Peyer's patch (tissue), 4 donors: ENCODE measurements around the gene CTSA. TPM values are rescaled to one million over a fixed set of nuclear protein-coding genes. Genes with fewer than 3 reads are reported as not detected.
"Not testable (repeated sequence)": the region's sequence is repeated elsewhere in the genome, so short reads cannot be mapped to it uniquely, and the experiment has no call there.

Source experiments
- DNase-seq, 3 donors: peaks; one replicate each; pipeline ENCODE4 v3.0.0-alpha.2; 2017 to 2019
- H3K27ac ChIP-seq, 4 donors: fragments of 200-600 bp; sonication (generic); one replicate each; pipeline ENCODE4 v1.5.1; 2016 to 2019
- H3K27me3 ChIP-seq, 2 donors: fragments of 200-600 bp; sonication (generic); one replicate each; pipeline ENCODE4 v1.5.1; 2019
- H3K36me3 ChIP-seq, 3 donors: fragments of 200-600 bp; sonication (generic); one replicate each; pipeline ENCODE4 v1.5.1; 2016 to 2019
- H3K4me1 ChIP-seq, 4 donors: fragments of 200-600 bp; sonication (generic); one replicate each; pipeline ENCODE4 v1.5.1; 2016 to 2019
- H3K4me3 ChIP-seq, 4 donors: fragments of 200-600 bp; sonication (generic); 1 replicate in 3 of 4; 2 replicates in 1 of 4; pipeline ENCODE4 v1.5.1; 2016 to 2019; ENCODE audit warnings: mild to moderate bottlenecking in 1 of 4
- H3K9me3 ChIP-seq, 4 donors: fragments of 200-600 bp; sonication (generic); one replicate each; pipeline ENCODE4 v1.5.1; 2016 to 2019; ENCODE audit warnings: mild to moderate bottlenecking in 1 of 4
- POLR2A ChIP-seq, 2 donors: fragments of 450-650 bp; IDR thresholded peaks; one replicate each; pipeline ENCODE4 v1.5.1; 2017; ENCODE audit warnings: antibody characterized with exemption in 2 of 2, mild to moderate bottlenecking in 2 of 2, moderate library complexity in 2 of 2
- total RNA-seq, 4 donors: library from RNA; depleted of rRNA; stranded (reverse); fragments of >200 nt; gene quantifications; one replicate each; pipeline ENCODE4 v1.1.0, GENCODE V29; 2016
- TF ChIP-seq, protein P1 (sequence below), 6 experiments: fragments of 450-650 bp in 4 of 6; fragments of 200-600 bp in 2 of 6; sonication (generic) in 1 of 6; IDR thresholded peaks; one replicate each; pipeline ENCODE4 v1.5.1; 2017 to 2019; ENCODE audit warnings: antibody characterized with exemption in 6 of 6, mild to moderate bottlenecking in 3 of 6, moderate library complexity in 1 of 6

CTSA gene
- total RNA-seq, 4 donors from 2014 or later, result 85.0 to 602 (median 258) TPM

DNA sequence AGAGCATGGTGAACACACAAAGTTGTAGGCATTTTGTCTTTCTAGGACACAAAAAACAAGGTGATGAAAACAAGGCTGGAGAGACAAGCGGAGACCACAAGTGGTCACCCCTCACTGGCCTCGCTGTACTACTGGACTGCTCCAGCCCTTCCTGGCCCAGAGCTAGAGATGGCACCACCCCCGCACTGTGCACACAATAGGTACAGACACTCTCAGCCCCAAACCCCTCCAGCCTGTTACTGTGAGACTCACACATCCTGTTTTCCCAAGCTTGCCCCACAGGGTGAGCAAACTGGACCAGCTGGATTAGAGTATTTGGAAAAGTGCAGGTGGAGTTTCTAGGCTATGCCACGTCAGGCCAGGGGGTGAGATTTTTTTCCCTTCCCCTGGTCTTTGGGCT lies 18.5 kb upstream of the CTSA start:
- H3K4me1 ChIP-seq, result peaks cover 0 to 3% (median 0%) of the 10 kb centered on the region in 4 donors
- peaks cover 0 to 10% (median 0%) of the 10 kb centered on the region in 3 donors for H3K36me3 ChIP-seq
- no peaks in the 10 kb centered on the region for H3K9me3 ChIP-seq
- no peak for DNase-seq
- no peaks in the 10 kb centered on the region for H3K27me3 ChIP-seq
- H3K27ac ChIP-seq, result no peak overlapping the region
- no peak overlapping the region for H3K4me3 ChIP-seq
- TF ChIP-seq POLR2A (IDR thresholded peaks at IDR 0.05), result no peak
- TF ChIP-seq, protein P1, sequence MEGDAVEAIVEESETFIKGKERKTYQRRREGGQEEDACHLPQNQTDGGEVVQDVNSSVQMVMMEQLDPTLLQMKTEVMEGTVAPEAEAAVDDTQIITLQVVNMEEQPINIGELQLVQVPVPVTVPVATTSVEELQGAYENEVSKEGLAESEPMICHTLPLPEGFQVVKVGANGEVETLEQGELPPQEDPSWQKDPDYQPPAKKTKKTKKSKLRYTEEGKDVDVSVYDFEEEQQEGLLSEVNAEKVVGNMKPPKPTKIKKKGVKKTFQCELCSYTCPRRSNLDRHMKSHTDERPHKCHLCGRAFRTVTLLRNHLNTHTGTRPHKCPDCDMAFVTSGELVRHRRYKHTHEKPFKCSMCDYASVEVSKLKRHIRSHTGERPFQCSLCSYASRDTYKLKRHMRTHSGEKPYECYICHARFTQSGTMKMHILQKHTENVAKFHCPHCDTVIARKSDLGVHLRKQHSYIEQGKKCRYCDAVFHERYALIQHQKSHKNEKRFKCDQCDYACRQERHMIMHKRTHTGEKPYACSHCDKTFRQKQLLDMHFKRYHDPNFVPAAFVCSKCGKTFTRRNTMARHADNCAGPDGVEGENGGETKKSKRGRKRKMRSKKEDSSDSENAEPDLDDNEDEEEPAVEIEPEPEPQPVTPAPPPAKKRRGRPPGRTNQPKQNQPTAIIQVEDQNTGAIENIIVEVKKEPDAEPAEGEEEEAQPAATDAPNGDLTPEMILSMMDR (IDR thresholded peaks at IDR 0.05), result no peak

- Histone ChIP-seq H3K27ac (no peak overlapping the region), H3K4me1 (no peaks in the 10 kb centered on the region), H3K4me3 (no peak overlapping the region), H3K36me3 (peaks cover 0 to 18% (median 0%) of the 10 kb centered on the region in 3 donors), H3K27me3 (no peaks in the 10 kb centered on the region), H3K9me3 (no peaks in the 10 kb centered on the region)
- TF ChIP-seq, protein P1 (IDR thresholded peaks at IDR 0.05), result no peak
- TF ChIP-seq POLR2A (IDR thresholded peaks at IDR 0.05), result no peak
- DNase-seq, result no peak
Measured at GRCh38 chr20:45873409-45874103, 17.6 kb upstream of the CTSA start.

- H3K4me3 ChIP-seq, H3K9me3 ChIP-seq, H3K4me1 ChIP-seq, H3K27ac ChIP-seq, H3K27me3 ChIP-seq, DNase-seq: not testable (repeated sequence)
- H3K36me3 ChIP-seq, result peaks cover 0 to 18% (median 0%) of the 10 kb centered on the region in 3 donors
Measured at GRCh38 chr20:45874104-45874481, 17.0 kb upstream of the CTSA start.

GRCh38 chr20:45874576-45874975 lies 16.6 kb upstream of the CTSA start:
- H3K27ac ChIP-seq, result no peak overlapping the region
- TF ChIP-seq, protein P1 (IDR thresholded peaks at IDR 0.05), result no peak
- H3K4me1 ChIP-seq, result no peaks in the 10 kb centered on the region
- peaks cover 0 to 18% (median 0%) of the 10 kb centered on the region in 3 donors for H3K36me3 ChIP-seq
- no peaks in the 10 kb centered on the region for H3K9me3 ChIP-seq
- DNase-seq, result no peak
- H3K27me3 ChIP-seq, result no peaks in the 10 kb centered on the region
- no peak overlapping the region for H3K4me3 ChIP-seq

- H3K27me3 ChIP-seq, result no peaks in the 10 kb centered on the region
- H3K4me1 ChIP-seq, result peaks cover 0 to 19% (median 3%) of the 10 kb centered on the region in 4 donors
- H3K36me3 ChIP-seq, result peaks cover 0 to 23% (median 0%) of the 10 kb centered on the region in 3 donors
- DNase-seq, result no peak
- H3K27ac ChIP-seq, result no peak overlapping the region
- H3K4me3 ChIP-seq, result no peak overlapping the region
- no peaks in the 10 kb centered on the region for H3K9me3 ChIP-seq
- TF ChIP-seq POLR2A (IDR thresholded peaks at IDR 0.05), result no peak
- TF ChIP-seq, protein P1 (IDR thresholded peaks at IDR 0.05), result no peak
Measured at GRCh38 chr20:45878076-45878761, 12.9 kb upstream of the CTSA start.
